ENCODE results near the gene HIVEP2. TPM values are rescaled to one million over a fixed set of nuclear protein-coding genes. Genes with fewer than 3 reads are reported as not detected.

The HIVEP2 gene
- total and polyA plus RNA-seq, 7 donors = 6.2 to 39.7 (median 22.6) TPM

DNA sequence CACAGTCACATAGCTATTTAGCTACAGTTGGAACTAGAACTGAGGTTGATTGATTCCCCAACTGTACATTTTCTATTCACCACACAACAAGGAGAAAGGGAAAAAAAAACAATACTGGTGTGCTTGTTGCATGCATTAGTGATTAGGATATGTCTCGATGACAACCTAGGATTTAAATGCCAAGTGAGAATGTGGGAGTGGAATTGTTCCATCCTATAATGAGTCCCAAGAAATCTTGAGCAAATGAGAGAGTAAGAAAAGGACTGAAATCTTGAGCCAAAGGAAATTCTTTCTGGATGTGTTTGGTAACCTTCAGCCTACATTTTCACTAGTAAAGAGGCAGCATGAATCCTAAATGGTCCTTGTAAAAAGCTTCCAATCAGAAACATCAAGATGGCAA, 232.7 kb downstream of the HIVEP2 start:
- Histone ChIP-seq H3K27ac (no peak overlapping the region), H3K27me3 (ENCODE audit: insufficient read depth in 3 of 3, low read length in 2 of 3) (no peaks in the 10 kb centered on the region), H3K4me1 (peaks cover 3% of the 10 kb centered on the region), H3K36me3 (ENCODE audit: insufficient read depth in 1 of 2, low read depth in 1 of 2) (no peaks in the 10 kb centered on the region), H3K9me3 (no peaks in the 10 kb centered on the region), H3K4me3 (no peak overlapping the region)
- 81 to 85% (median 85%) methylated on average over 1 of the region's 1 CpG for WGBS, 3 donors
- DNase-seq = no peak
- TF ChIP-seq, protein P1, sequence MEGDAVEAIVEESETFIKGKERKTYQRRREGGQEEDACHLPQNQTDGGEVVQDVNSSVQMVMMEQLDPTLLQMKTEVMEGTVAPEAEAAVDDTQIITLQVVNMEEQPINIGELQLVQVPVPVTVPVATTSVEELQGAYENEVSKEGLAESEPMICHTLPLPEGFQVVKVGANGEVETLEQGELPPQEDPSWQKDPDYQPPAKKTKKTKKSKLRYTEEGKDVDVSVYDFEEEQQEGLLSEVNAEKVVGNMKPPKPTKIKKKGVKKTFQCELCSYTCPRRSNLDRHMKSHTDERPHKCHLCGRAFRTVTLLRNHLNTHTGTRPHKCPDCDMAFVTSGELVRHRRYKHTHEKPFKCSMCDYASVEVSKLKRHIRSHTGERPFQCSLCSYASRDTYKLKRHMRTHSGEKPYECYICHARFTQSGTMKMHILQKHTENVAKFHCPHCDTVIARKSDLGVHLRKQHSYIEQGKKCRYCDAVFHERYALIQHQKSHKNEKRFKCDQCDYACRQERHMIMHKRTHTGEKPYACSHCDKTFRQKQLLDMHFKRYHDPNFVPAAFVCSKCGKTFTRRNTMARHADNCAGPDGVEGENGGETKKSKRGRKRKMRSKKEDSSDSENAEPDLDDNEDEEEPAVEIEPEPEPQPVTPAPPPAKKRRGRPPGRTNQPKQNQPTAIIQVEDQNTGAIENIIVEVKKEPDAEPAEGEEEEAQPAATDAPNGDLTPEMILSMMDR (IDR thresholded peaks at IDR 0.05) = no peak
- intact Hi-C loops (cut with DNase I) = no loop called here
- ATAC-seq = no peak

DNA sequence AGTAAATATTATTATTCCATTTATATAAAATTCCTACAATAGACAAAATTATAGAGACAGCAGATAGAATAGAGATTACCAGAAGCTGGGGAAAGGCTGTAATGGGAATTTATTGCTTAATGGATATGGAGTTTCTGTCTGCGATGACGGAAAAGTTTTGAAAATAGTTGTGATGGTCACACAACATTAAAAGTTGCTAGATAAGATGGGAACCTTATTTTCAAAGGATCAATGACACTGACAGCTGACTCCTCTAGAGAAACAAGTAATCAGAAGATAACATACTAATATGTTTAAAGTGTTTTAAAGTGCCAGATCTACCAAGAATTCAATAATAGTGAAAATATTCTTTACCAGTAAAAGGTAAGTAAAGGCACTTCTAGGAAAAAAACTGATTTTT, 236.3 kb downstream of the HIVEP2 start:
- no peaks in the 10 kb centered on the region for H3K36me3 ChIP-seq (ENCODE audit: insufficient read depth in 1 of 2, low read depth in 1 of 2)
- H3K27ac ChIP-seq = no peak overlapping the region
- TF ChIP-seq, protein P1 (IDR thresholded peaks at IDR 0.05) = no peak
- ATAC-seq (no peak), DNase-seq (no peak)
- intact Hi-C loops (cut with DNase I) = no loop called here
- H3K27me3 ChIP-seq (ENCODE audit: insufficient read depth in 3 of 3, low read length in 2 of 3) = no peaks in the 10 kb centered on the region
- no peaks in the 10 kb centered on the region for H3K9me3 ChIP-seq
- WGBS, 3 donors = 95 to 99% (median 95%) methylated on average over 2 of the region's 2 CpGs
- H3K4me3 ChIP-seq = no peak overlapping the region
- H3K4me1 ChIP-seq = no peaks in the 10 kb centered on the region

DNA sequence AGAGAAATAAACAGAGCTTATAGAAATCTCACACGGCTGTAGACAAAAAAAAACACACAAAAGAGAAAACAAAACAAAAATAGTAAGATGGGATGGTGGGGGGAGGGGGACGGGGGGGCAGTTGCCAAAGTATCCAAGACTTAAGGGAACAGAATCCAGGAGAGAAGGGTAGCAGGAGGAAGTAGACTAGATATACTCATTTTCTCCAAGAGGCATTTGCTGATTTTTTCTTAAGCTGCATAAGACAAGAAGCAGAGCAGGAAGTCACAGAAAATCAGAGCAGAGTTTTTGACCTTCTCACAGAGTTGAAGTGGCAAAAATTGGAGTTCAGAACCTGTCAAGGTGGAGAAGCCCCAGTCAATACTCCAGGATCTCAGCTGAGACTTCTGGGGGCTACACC, 237.7 kb downstream of the HIVEP2 start:
- H3K4me3 ChIP-seq = no peak overlapping the region
- DNase-seq = no peak
- no peaks in the 10 kb centered on the region for H3K9me3 ChIP-seq
- no peak overlapping the region for H3K27ac ChIP-seq
- no peak for ATAC-seq
- TF ChIP-seq, protein P1 (IDR thresholded peaks at IDR 0.05) = no peak
- H3K36me3 ChIP-seq (ENCODE audit: insufficient read depth in 1 of 2, low read depth in 1 of 2) = no peaks in the 10 kb centered on the region
- H3K27me3 ChIP-seq (ENCODE audit: insufficient read depth in 3 of 3, low read length in 2 of 3) = no peaks in the 10 kb centered on the region
- intact Hi-C loops (cut with DNase I) = no loop called here
- no peaks in the 10 kb centered on the region for H3K4me1 ChIP-seq
- 43 to 56% (median 49%) methylated on average over 2 of the region's 2 CpGs for WGBS, 3 donors

- no peaks in the 10 kb centered on the region for H3K9me3 ChIP-seq
- H3K36me3 ChIP-seq (ENCODE audit: insufficient read depth in 1 of 2, low read depth in 1 of 2) = no peaks in the 10 kb centered on the region
- WGBS, 3 donors = 67 to 79% (median 79%) methylated on average over 3 of the region's 3 CpGs
- H3K4me1 ChIP-seq = no peaks in the 10 kb centered on the region
- no peak overlapping the region for H3K4me3 ChIP-seq
- no peaks in the 10 kb centered on the region for H3K27me3 ChIP-seq (ENCODE audit: insufficient read depth in 3 of 3, low read length in 2 of 3)
- TF ChIP-seq, protein P1 (IDR thresholded peaks at IDR 0.05) = no peak
- no peak overlapping the region for H3K27ac ChIP-seq
- ATAC-seq (no peak), DNase-seq (no peak)
- intact Hi-C loops (cut with DNase I) = no loop called here
These were observed 238.8 kb downstream of the HIVEP2 start for GRCh38 chr6:142706210-142706609.

DNA sequence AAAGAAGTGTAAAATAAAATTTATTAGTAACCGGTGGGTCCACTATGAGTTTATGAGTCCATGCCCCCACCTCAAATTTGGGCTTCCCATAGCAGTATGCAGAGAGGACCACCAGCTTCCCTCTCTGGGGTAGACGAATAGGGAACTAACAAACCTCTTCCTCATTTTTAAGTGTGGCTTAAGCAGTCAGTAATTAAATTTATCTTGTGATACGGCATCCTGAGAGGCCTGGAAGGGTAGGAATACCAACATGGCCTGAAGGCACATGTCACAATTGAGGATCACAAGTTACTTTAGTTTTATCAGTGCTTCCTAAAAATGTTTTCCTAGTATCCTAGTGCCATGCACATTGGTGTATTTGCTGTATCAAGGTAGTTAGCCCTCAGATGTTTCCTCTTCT, 239.9 kb downstream of the HIVEP2 start:
- TF ChIP-seq, protein P1 (IDR thresholded peaks at IDR 0.05) = no peak
- no peaks in the 10 kb centered on the region for H3K4me1 ChIP-seq
- no peak overlapping the region for H3K4me3 ChIP-seq
- H3K27me3 ChIP-seq (ENCODE audit: insufficient read depth in 3 of 3, low read length in 2 of 3) = no peaks in the 10 kb centered on the region
- H3K36me3 ChIP-seq (ENCODE audit: insufficient read depth in 1 of 2, low read depth in 1 of 2) = no peaks in the 10 kb centered on the region
- no peaks in the 10 kb centered on the region for H3K9me3 ChIP-seq
- intact Hi-C loops (cut with DNase I) = no loop called here
- H3K27ac ChIP-seq = no peak overlapping the region
- whole genome bisulfite sequencing, 3 donors = 91 to 93% (median 92%) methylated on average over 3 of the region's 3 CpGs
- ATAC-seq (no peak), DNase-seq (no peak)
